PC-3 (cell line): ENCODE measurements around the gene XPO5. TPM values are rescaled to one million over a fixed set of nuclear protein-coding genes. Genes with fewer than 3 reads are reported as not detected.

Source experiments
- ATAC-seq: fragments of 200-7000 bp; cut with Tn5 transposase; 2 replicates; pipeline ENCODE4 v1.9.1; 2020; ENCODE audit warnings: mild to moderate bottlenecking, moderate library complexity
- BruUV-seq: library from RNA; stranded (reverse); fragments of 400-500 nt; replicated peaks from 2 replicates; lab custom pipeline; 2021; lab: Mats Ljungman, UMichigan
- CTCF ChIA-PET: fragments of 300-600 bp; sonication (Branson Sonifier 250); formaldehyde crosslinking; loops from one replicate; lab custom pipeline; 2022; ENCODE audit warnings: antibody characterized with exemption; lab: Charles Lee
- POLR2A ChIA-PET: fragments of 300-600 bp; sonication (Branson Sonifier 250); formaldehyde crosslinking; loops from one replicate; lab custom pipeline; 2022; ENCODE audit warnings: antibody characterized with exemption; ENCODE audit not compliant: unreplicated experiment; lab: Charles Lee
- DNase-seq: peaks from one replicate; pipeline ENCODE4 v3.0.0-alpha.2; 2015
- H2AFZ ChIP-seq: fragments of 300-600 bp; sonication (generic); 2 replicates; pipeline ENCODE4 v1.6.0; 2016; ENCODE audit warnings: antibody characterized with exemption, low read length
- H3F3A ChIP-seq: fragments of 300-600 bp; sonication (generic); one replicate; pipeline ENCODE4 v1.6.0; 2017; ENCODE audit warnings: antibody characterized with exemption, low read length, control low read depth, mild to moderate bottlenecking; ENCODE audit not compliant: unreplicated experiment
- H3K27ac ChIP-seq: fragments of 300-600 bp; sonication (generic); 2 replicates; pipeline ENCODE4 v1.5.1; 2016; ENCODE audit warnings: mild to moderate bottlenecking, low read length
- H3K27me3 ChIP-seq: fragments of 300-600 bp; sonication (generic); 2 replicates; pipeline ENCODE4 v1.6.1; 2016; ENCODE audit warnings: low read length, mixed read lengths
- H3K36me3 ChIP-seq: fragments of 300-600 bp; sonication (generic); 2 replicates; pipeline ENCODE4 v1.6.1; 2016; ENCODE audit warnings: low read depth, mixed run types, low read length, mixed read lengths
- H3K4me1 ChIP-seq: fragments of 300-600 bp; sonication (generic); 2 replicates; pipeline ENCODE4 v1.5.1; 2016; ENCODE audit warnings: low read length; ENCODE audit not compliant: insufficient read depth
- H3K4me2 ChIP-seq: fragments of 300-600 bp; sonication (generic); 2 replicates; pipeline ENCODE4 v1.6.0; 2016; ENCODE audit warnings: low read length
- H3K4me3 ChIP-seq: fragments of 300-600 bp; sonication (generic); 2 replicates; pipeline ENCODE4 v1.5.1; 2016; ENCODE audit warnings: mild to moderate bottlenecking, low read length, mixed read lengths
- H3K79me2 ChIP-seq: fragments of 300-600 bp; sonication (generic); 2 replicates; pipeline ENCODE4 v1.6.1; 2017; ENCODE audit warnings: low read length, mixed read lengths
- H3K9ac ChIP-seq: fragments of 300-600 bp; sonication (generic); 2 replicates; pipeline ENCODE4 v1.6.0; 2016; ENCODE audit warnings: mild to moderate bottlenecking, low read length
- H3K9me2 ChIP-seq: fragments of 300-600 bp; sonication (generic); replicated peaks from 2 replicates; pipeline ENCODE4 v1.6.1; 2016; ENCODE audit warnings: mixed run types, low read length, mixed read lengths
- H3K9me3 ChIP-seq: fragments of 300-600 bp; sonication (generic); 2 replicates; pipeline ENCODE4 v1.6.1; 2016; ENCODE audit warnings: low read length, mixed read lengths
- H4K20me1 ChIP-seq: fragments of 300-600 bp; sonication (generic); 2 replicates; pipeline ENCODE4 v1.6.1; 2016; ENCODE audit warnings: low read length, mixed read lengths
- EZH2 ChIP-seq: fragments of 300-600 bp; sonication (generic); IDR thresholded peaks from one replicate; pipeline ENCODE4 v1.6.1; 2017; ENCODE audit warnings: antibody characterized with exemption, mild to moderate bottlenecking, low read length; ENCODE audit not compliant: unreplicated experiment
- EZH2phosphoT487 ChIP-seq: fragments of 300-600 bp; sonication (generic); IDR thresholded peaks from 2 replicates; pipeline ENCODE4 v1.6.1; 2018; ENCODE audit warnings: mild to moderate bottlenecking, antibody characterized with exemption, low read length, borderline replicate concordance
- intact Hi-C: fragments of 100-400 bp; cut with micrococcal nuclease; formaldehyde crosslinking; loops from 2 replicates; pipeline ENCODE4 v1.9.0; 2023
- total RNA-seq: library from RNA; depleted of rRNA; stranded (reverse); fragments of >200 nt; gene quantifications from 2 replicates; pipeline ENCODE4 v1.2.3, GENCODE V29; 2014
- TF ChIP-seq, protein P1 (sequence below): fragments of 300-600 bp; sonication (generic); conservative IDR thresholded peaks from 2 replicates; pipeline ENCODE4 v1.5.1; 2017; ENCODE audit warnings: antibody characterized with exemption, low read depth, mild to moderate bottlenecking, low read length

XPO5 gene
- total RNA-seq, 1 experiment from 2014 or later, result 42.3 TPM

DNA sequence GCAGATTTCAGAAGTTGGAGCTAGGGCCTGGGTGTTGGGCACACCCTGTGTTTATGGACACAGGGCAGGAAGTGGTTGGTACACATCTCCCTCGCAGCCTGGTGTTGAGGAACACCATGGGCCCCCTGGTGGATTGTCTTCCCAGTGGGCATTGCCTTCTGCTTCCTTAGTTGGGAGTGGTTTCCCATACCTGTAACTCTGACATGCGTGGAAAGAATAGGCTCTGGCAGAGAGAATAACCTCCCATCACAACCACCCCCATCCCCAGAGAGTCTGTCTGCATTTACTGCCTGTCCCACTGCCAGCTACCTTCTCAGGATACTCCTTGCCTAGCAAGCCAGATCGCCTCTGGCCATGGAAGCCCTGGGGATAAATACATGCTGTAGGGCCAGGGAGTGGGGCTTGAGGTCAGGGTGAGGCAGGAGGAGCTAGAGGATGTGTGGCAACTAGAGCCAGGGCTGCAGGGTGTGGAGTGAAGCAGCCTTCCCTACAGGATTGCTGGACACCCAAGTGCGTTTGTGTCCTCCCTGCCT is 80.4 kb downstream of the XPO5 start:
- peak; percentile 71 for ATAC-seq
- no TSS peak for BruUV-seq
- no peak for TF ChIP-seq EZH2
- TF ChIP-seq EZH2phosphoT487, result no peak
- TF ChIP-seq, protein P1, sequence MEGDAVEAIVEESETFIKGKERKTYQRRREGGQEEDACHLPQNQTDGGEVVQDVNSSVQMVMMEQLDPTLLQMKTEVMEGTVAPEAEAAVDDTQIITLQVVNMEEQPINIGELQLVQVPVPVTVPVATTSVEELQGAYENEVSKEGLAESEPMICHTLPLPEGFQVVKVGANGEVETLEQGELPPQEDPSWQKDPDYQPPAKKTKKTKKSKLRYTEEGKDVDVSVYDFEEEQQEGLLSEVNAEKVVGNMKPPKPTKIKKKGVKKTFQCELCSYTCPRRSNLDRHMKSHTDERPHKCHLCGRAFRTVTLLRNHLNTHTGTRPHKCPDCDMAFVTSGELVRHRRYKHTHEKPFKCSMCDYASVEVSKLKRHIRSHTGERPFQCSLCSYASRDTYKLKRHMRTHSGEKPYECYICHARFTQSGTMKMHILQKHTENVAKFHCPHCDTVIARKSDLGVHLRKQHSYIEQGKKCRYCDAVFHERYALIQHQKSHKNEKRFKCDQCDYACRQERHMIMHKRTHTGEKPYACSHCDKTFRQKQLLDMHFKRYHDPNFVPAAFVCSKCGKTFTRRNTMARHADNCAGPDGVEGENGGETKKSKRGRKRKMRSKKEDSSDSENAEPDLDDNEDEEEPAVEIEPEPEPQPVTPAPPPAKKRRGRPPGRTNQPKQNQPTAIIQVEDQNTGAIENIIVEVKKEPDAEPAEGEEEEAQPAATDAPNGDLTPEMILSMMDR, result peak; percentile 58
- Histone ChIP-seq H3K9me2 (no peaks in the 10 kb centered on the region), H3K4me3 (no peak overlapping the region), H3K9ac (no peak overlapping the region), H3K4me1 (peaks cover 4% of the 10 kb centered on the region; the same call in 1 of the 2 replicates), H3K27ac (no peak overlapping the region), H4K20me1 (0 out of 2 replicates have a peak, but pooled peaks cover 7% of the 10 kb centered on the region), H3K4me2 (no peak overlapping the region), H3K27me3 (no peaks in the 10 kb centered on the region), H3K9me3 (no peaks in the 10 kb centered on the region), H2AFZ (no peak overlapping the region), H3K36me3 (peaks cover 7% of the 10 kb centered on the region), H3F3A (no peaks in the 10 kb centered on the region), H3K79me2 (peaks cover 34% of the 10 kb centered on the region)
- intact Hi-C loops, result no loop called here
- POLR2A ChIA-PET, result no interaction called here
- CTCF ChIA-PET, result no interaction called here
- DNase-seq, result peak; percentile 41

DNA sequence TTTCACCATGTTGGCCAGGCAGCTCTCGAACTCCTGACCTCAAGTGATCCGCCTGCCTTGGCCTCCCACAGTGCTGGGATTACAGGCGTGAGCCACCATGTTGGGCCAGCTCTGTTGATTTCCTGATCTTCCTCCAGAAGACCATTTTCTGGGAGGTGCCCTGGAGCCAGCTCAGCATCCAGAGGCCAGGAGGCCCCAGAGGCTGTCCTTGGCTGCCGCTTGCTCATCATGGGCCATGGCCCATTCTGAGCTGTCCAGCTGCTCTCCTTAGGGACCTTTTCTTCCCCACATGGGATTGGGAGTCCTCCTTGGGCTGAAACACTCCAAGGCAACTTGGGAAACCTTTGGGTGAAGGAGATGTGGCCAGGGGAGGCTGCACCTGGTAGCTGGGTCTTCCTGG is 81.1 kb downstream of the XPO5 start:
- ChIA-PET CTCF (no interaction called here), POLR2A (no interaction called here)
- H3K9ac ChIP-seq, result no peak overlapping the region
- H3F3A ChIP-seq, result no peaks in the 10 kb centered on the region
- peaks cover 7% of the 10 kb centered on the region for H3K36me3 ChIP-seq
- H4K20me1 ChIP-seq, result 0 out of 2 replicates have a peak, but pooled peaks cover 7% of the 10 kb centered on the region
- no peak overlapping the region for H3K4me3 ChIP-seq
- DNase-seq (no peak), ATAC-seq (no peak)
- peaks cover 4% of the 10 kb centered on the region; the same call in 1 of the 2 replicates for H3K4me1 ChIP-seq
- no TSS peak for BruUV-seq
- no peaks in the 10 kb centered on the region for H3K9me2 ChIP-seq
- H3K27ac ChIP-seq, result no peak overlapping the region
- H3K4me2 ChIP-seq, result no peak overlapping the region
- no peaks in the 10 kb centered on the region for H3K27me3 ChIP-seq
- no peak overlapping the region for H2AFZ ChIP-seq
- H3K79me2 ChIP-seq, result peaks cover 41% of the 10 kb centered on the region
- TF ChIP-seq EZH2 (no peak), EZH2phosphoT487 (no peak)
- TF ChIP-seq, protein P1, result no peak
- intact Hi-C loops, result no loop called here
- H3K9me3 ChIP-seq, result no peaks in the 10 kb centered on the region

DNA sequence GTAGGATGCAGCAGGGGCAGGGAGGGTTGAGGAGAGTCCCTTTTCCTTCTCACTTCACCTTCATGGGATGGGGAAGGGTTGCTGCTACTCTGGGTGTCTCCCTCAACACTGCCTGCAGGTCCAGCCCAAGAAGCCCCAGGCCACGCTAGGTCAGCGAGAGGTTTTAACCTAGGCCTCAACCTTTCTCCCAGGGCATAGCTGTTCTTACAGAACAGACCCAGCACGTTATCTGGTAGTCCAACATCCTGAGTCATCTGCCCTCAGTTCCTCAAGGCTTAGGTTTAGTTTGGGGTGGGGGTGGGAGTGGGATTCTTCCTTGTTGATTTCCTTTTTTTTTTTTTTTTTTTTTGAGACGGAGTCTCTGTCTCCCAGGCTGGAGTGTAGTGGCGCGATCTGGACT is 81.5 kb downstream of the XPO5 start:
- Histone ChIP-seq H3K9me2 (no peaks in the 10 kb centered on the region), H3K27me3 (no peaks in the 10 kb centered on the region), H2AFZ (no peak overlapping the region), H3K9ac (no peak overlapping the region), H4K20me1 (peaks cover 8% of the 10 kb centered on the region; the same call in 1 of the 2 replicates), H3F3A (no peaks in the 10 kb centered on the region), H3K27ac (no peak overlapping the region), H3K4me2 (no peak overlapping the region), H3K79me2 (peaks cover 45% of the 10 kb centered on the region), H3K4me3 (no peak overlapping the region), H3K36me3 (peaks cover 6% of the 10 kb centered on the region), H3K9me3 (no peaks in the 10 kb centered on the region), H3K4me1 (peaks cover 4% of the 10 kb centered on the region; the same call in 1 of the 2 replicates)
- DNase-seq (no peak), ATAC-seq (no peak)
- CTCF ChIA-PET, result no interaction called here
- POLR2A ChIA-PET, result no interaction called here
- intact Hi-C loops, result no loop called here
- TF ChIP-seq, protein P1, result no peak
- TF ChIP-seq EZH2phosphoT487 (no peak), EZH2 (no peak)
- BruUV-seq, result no TSS peak
